ENCODE results near the gene SPARC.
A peak's percentile ranks its signal among the peaks of the same experiment; 100 is the strongest.
"Not testable (repeated sequence)": the region's sequence is repeated elsewhere in the genome, so short reads cannot be mapped to it uniquely, and the experiment has no call there.

The SPARC gene, protein sequence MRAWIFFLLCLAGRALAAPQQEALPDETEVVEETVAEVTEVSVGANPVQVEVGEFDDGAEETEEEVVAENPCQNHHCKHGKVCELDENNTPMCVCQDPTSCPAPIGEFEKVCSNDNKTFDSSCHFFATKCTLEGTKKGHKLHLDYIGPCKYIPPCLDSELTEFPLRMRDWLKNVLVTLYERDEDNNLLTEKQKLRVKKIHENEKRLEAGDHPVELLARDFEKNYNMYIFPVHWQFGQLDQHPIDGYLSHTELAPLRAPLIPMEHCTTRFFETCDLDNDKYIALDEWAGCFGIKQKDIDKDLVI

DNA sequence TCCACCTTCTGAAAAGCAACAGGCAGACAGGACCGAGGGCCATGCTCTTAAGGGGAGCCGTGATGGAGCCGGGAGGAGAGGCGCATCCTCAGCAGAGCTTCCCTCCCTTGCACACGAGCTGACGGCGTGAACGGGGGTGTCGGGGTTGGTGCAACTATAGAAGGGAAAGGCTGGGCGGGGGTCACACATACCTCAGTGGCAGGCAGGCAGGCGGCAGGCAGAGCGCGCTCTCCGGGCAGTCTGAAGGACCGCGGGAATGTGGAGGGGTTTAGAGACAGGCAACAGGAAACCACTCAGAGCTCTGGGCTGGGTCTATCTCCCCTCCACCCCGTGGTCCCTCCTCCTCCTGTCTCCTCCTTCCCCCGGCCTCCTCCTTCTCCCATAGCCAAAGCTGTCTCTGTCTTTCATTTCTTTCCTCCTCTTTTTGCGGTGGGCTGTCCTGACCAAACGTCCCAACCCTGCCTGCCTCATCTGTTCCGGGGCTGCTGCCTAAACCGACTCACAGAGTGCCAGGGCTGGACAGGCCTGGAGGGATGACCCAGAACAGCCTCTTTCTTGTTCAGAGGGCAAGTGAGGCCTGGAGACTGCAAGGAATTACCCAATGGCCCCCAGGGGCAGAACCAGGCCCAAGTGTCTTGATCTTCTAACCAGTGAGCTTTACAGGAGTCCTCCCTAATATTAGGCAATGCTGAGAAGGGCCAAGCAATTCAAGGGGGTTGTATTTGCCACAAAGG, at the start of gene SPARC:
Gene SPARC (minus strand): TSS at position 242 of the 734 bp plus-strand sequence. CDS start 10,727 bp downstream, outside the sequence.
- Histone ChIP-seq H3K27me3 (ENCODE audit: low read depth, low read length) (no peaks in the 10 kb centered on the region), H3K4me1 (ENCODE audit: control insufficient read depth in 1 of 2, insufficient read depth in 2 of 2, low read length in 2 of 2) (peaks cover 12 to 25% of the 10 kb centered on the region in 2 donors), H3K36me3 (ENCODE audit: control insufficient read depth in 1 of 2, insufficient read depth in 2 of 2, low read length in 2 of 2) (peaks cover 0 to 19% of the 10 kb centered on the region in 2 donors), H3K27ac (ENCODE audit: low read length) (peak within 1 kb of the TSS; percentile 95), H3K9me3 (ENCODE audit: control insufficient read depth in 1 of 2, low read length in 2 of 2) (no peaks in the 10 kb centered on the region), H3K4me3 (ENCODE audit: low read depth in 1 of 2, low read length in 2 of 2) (peak within 1 kb of the TSS; percentile 77 to 80)

DNA sequence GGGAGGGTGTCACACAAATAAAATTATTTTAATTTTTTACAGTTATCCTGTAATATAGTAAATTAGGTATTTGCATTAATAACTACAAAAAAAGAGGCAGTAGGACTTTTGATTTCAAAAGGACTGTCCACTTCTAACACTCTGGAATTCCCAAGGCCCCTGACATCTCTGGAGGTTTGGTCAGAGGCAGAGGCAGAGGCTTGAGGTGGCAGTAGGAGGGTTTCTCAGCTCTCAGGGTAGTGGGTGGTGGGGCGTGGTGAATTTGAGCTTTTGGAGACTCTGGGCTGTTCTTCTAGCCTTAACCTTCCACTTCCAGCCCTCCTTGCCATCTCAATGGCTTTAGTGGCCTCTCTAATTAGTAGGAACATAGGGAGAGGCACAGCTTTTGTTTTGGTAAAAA, 48.9 kb upstream of the SPARC start:
- Histone ChIP-seq H3K9me3 (ENCODE audit: control insufficient read depth in 1 of 2, low read length in 2 of 2) (no peaks in the 10 kb centered on the region), H3K27ac (ENCODE audit: low read length) (no peak overlapping the region), H3K4me3 (ENCODE audit: low read depth in 1 of 2, low read length in 2 of 2) (no peak overlapping the region), H3K36me3 (ENCODE audit: control insufficient read depth in 1 of 2, insufficient read depth in 2 of 2, low read length in 2 of 2) (peaks cover 0 to 7% of the 10 kb centered on the region in 2 donors), H3K4me1 (ENCODE audit: control insufficient read depth in 1 of 2, insufficient read depth in 2 of 2, low read length in 2 of 2) (peaks cover 2 to 11% of the 10 kb centered on the region in 2 donors), H3K27me3 (ENCODE audit: low read depth, low read length) (no peaks in the 10 kb centered on the region)

DNA sequence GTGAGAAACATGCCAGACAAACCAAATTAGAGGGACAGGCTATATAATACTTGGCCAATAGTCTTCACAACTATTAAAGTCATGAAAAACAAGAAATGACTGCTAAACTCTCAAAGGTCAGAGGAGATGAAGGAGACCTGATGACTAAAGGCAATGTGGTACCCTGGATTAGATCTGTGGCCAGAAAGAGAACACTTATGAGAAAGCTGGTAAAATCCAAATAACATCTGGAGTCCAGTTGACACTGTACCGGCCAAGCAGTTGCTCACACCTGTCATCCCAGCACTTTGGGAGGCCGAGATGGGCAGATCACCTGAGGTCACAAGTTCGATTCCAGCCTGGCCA, 47.3 kb upstream of the SPARC start:
- peaks cover 0 to 7% of the 10 kb centered on the region in 2 donors for H3K36me3 ChIP-seq (ENCODE audit: control insufficient read depth in 1 of 2, insufficient read depth in 2 of 2, low read length in 2 of 2)
- peaks cover 0 to 3% of the 10 kb centered on the region in 2 donors for H3K9me3 ChIP-seq (ENCODE audit: control insufficient read depth in 1 of 2, low read length in 2 of 2)
- no peak overlapping the region for H3K4me3 ChIP-seq (ENCODE audit: low read depth in 1 of 2, low read length in 2 of 2)
- H3K27ac ChIP-seq (ENCODE audit: low read length) = no peak overlapping the region
- no peaks in the 10 kb centered on the region for H3K4me1 ChIP-seq (ENCODE audit: control insufficient read depth in 1 of 2, insufficient read depth in 2 of 2, low read length in 2 of 2)
- no peaks in the 10 kb centered on the region for H3K27me3 ChIP-seq (ENCODE audit: low read depth, low read length)

DNA sequence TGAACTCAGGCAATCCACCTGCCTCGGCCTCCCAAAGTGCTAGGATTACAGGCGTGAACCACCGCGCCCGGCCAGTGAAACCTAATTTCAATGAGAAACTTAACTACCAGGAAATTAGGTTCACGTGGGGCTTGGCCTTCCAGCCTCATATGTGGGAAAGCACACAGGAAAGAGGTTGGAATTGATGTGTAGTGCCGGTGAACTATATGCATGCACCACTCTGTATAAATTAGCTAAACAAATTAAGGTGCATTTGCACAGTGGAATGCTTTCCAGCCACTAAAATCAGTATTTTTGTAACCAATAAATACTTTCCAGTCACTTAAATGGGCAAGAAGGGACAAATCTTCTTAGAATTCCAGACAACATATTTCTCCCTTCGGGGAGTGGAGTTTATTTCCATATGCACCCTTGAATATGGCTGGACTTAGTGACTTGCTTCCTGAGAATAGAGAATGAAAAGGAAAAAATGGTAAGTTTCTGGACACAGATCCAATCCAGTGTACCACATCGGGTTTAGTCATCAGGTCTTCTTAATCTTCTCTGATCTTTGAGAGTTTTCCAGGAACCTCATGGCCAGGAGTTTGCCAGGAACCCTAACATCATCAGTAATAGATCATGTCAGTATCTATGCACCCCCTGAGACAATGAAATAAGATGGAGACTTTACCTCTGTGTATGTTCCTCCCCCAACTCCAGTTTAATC, 46.8 kb upstream of the SPARC start:
- Histone ChIP-seq H3K4me1 (ENCODE audit: control insufficient read depth in 1 of 2, insufficient read depth in 2 of 2, low read length in 2 of 2) (no peaks in the 10 kb centered on the region), H3K9me3 (ENCODE audit: control insufficient read depth in 1 of 2, low read length in 2 of 2) (peaks cover 0 to 3% of the 10 kb centered on the region in 2 donors), H3K4me3 (ENCODE audit: low read depth in 1 of 2, low read length in 2 of 2) (no peak overlapping the region), H3K27me3 (ENCODE audit: low read depth, low read length) (no peaks in the 10 kb centered on the region), H3K27ac (ENCODE audit: low read length) (no peak overlapping the region), H3K36me3 (ENCODE audit: control insufficient read depth in 1 of 2, insufficient read depth in 2 of 2, low read length in 2 of 2) (peaks cover 0 to 7% of the 10 kb centered on the region in 2 donors)

DNA sequence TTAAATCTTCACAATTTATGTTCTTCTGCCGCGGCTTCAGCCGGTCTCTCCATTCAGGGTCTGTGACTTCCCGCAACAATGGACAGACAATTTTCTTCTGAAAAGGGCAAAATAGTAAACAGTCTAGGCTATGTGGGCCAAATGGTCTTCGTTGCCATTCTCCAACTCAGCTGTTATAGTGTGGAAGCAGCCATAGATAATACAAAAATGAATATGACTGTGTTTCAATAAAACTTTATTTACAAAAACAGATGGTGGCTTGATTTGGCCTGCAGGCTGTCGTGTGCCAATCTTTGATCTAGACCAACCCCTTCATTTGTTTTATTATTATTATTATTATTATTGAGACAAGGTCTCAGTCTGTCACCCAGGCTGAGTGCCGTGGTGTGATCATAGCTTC, 43.7 kb upstream of the SPARC start:
- H3K4me1 ChIP-seq (ENCODE audit: control insufficient read depth in 1 of 2, insufficient read depth in 2 of 2, low read length in 2 of 2) = no peaks in the 10 kb centered on the region
- H3K36me3 ChIP-seq (ENCODE audit: control insufficient read depth in 1 of 2, insufficient read depth in 2 of 2, low read length in 2 of 2) = peaks cover 0 to 7% of the 10 kb centered on the region in 2 donors
- no peak overlapping the region for H3K4me3 ChIP-seq (ENCODE audit: low read depth in 1 of 2, low read length in 2 of 2)
- no peak overlapping the region for H3K27ac ChIP-seq (ENCODE audit: low read length)
- H3K9me3 ChIP-seq (ENCODE audit: control insufficient read depth in 1 of 2, low read length in 2 of 2) = peaks cover 0 to 3% of the 10 kb centered on the region in 2 donors
- no peaks in the 10 kb centered on the region for H3K27me3 ChIP-seq (ENCODE audit: low read depth, low read length)

DNA sequence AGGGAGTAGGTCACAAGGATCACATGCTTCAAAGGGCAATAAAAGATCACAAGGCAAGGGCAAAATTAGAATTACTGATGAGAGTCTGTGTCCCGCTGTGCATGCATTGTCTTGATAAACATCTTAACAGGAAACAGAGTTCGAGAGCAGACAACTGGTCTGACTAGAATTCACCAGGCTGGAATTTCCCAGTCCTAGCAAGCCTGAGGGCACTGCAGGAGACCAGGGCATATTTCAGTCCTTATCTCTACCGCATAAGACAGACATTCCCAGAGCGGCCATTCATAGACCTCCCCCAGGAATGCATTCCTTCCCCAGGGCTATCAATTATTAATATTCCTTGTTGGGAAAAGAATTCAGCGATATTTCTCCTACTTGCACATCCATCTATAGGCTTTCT, 42.9 kb upstream of the SPARC start:
- H3K27ac ChIP-seq (ENCODE audit: low read length); H3K9me3 ChIP-seq (ENCODE audit: control insufficient read depth in 1 of 2, low read length in 2 of 2); H3K27me3 ChIP-seq (ENCODE audit: low read depth, low read length); H3K4me3 ChIP-seq (ENCODE audit: low read depth in 1 of 2, low read length in 2 of 2); H3K4me1 ChIP-seq (ENCODE audit: control insufficient read depth in 1 of 2, insufficient read depth in 2 of 2, low read length in 2 of 2); H3K36me3 ChIP-seq (ENCODE audit: control insufficient read depth in 1 of 2, insufficient read depth in 2 of 2, low read length in 2 of 2): not testable (repeated sequence)

DNA sequence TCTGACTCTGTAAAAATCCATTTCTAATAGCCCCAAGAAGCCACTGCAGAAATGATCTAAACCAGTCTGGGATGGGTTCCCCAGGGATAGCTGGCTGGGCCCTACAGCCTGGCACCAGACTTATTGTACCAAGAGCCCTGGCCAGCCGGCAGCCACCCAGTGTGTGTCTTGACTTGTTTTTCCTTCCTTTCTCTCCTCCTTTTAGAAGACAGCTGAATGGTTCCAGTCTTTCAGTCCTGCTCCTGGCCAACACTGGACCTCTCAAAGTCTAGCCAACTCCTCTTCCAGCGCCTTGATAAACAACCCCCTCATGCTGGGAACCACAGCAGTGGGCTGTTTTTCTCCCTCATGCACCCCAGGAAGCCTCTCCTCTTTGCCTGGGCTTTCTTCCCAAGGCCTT, 37.6 kb upstream of the SPARC start:
- Histone ChIP-seq H3K27me3 (ENCODE audit: low read depth, low read length) (no peaks in the 10 kb centered on the region), H3K27ac (ENCODE audit: low read length) (no peak overlapping the region), H3K4me1 (ENCODE audit: control insufficient read depth in 1 of 2, insufficient read depth in 2 of 2, low read length in 2 of 2) (peaks cover 0 to 6% of the 10 kb centered on the region in 2 donors), H3K9me3 (ENCODE audit: control insufficient read depth in 1 of 2, low read length in 2 of 2) (no peaks in the 10 kb centered on the region), H3K36me3 (ENCODE audit: control insufficient read depth in 1 of 2, insufficient read depth in 2 of 2, low read length in 2 of 2) (no peaks in the 10 kb centered on the region), H3K4me3 (ENCODE audit: low read depth in 1 of 2, low read length in 2 of 2) (no peak overlapping the region)

DNA sequence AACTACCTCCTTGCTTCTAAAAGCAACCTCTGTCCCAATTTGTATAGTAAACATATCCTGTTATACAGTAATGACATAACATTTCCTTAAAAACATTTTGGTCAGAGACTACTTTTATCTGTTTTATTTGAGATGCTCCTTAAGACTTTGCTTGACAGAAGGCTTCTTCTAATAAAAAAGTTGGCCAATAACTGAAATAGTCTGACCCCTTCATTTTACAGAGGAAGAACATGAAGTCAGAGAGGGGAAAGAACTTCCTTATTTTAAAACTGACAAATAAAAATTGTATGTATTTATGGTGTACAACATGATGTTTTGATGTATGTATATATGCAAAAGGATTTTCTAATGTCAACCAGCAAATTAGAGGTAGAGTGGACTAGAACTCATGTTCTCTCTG, 35.8 kb upstream of the SPARC start:
- no peaks in the 10 kb centered on the region for H3K9me3 ChIP-seq (ENCODE audit: control insufficient read depth in 1 of 2, low read length in 2 of 2)
- H3K36me3 ChIP-seq (ENCODE audit: control insufficient read depth in 1 of 2, insufficient read depth in 2 of 2, low read length in 2 of 2) = no peaks in the 10 kb centered on the region
- peaks cover 0 to 6% of the 10 kb centered on the region in 2 donors for H3K4me1 ChIP-seq (ENCODE audit: control insufficient read depth in 1 of 2, insufficient read depth in 2 of 2, low read length in 2 of 2)
- H3K27ac ChIP-seq (ENCODE audit: low read length) = no peak overlapping the region
- H3K4me3 ChIP-seq (ENCODE audit: low read depth in 1 of 2, low read length in 2 of 2) = no peak overlapping the region
- no peaks in the 10 kb centered on the region for H3K27me3 ChIP-seq (ENCODE audit: low read depth, low read length)

DNA sequence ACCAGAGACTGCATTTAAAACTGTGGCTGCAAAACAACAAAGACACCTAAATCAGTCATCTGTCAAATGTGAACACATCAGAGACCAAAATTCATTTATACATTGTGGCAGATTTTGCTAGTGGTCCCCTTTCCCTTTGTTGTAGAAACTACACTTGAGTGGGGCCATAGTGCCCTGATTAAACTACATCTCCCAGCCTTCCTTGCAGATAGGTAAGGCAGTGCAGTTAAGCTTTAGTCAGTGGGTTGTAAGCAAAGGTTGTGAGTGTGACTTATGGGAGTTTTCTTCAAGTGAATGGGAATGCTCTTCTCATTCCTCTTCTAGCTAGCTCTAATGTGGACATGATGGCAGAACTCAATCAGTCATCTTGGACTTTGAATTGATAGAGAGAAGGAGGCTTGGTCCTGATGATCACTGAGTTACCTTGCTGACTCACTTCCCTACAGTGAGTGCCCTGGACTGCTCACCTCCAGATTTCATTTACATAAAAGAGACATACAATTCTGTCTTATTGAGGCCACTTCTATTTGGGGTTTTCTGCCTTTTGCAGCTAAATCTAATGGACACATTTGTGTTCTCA, 35.2 kb upstream of the SPARC start:
- peaks cover 0 to 6% of the 10 kb centered on the region in 2 donors for H3K4me1 ChIP-seq (ENCODE audit: control insufficient read depth in 1 of 2, insufficient read depth in 2 of 2, low read length in 2 of 2)
- H3K27ac ChIP-seq (ENCODE audit: low read length) = no peak overlapping the region
- no peaks in the 10 kb centered on the region for H3K36me3 ChIP-seq (ENCODE audit: control insufficient read depth in 1 of 2, insufficient read depth in 2 of 2, low read length in 2 of 2)
- no peaks in the 10 kb centered on the region for H3K27me3 ChIP-seq (ENCODE audit: low read depth, low read length)
- H3K4me3 ChIP-seq (ENCODE audit: low read depth in 1 of 2, low read length in 2 of 2) = no peak overlapping the region
- H3K9me3 ChIP-seq (ENCODE audit: control insufficient read depth in 1 of 2, low read length in 2 of 2) = no peaks in the 10 kb centered on the region

DNA sequence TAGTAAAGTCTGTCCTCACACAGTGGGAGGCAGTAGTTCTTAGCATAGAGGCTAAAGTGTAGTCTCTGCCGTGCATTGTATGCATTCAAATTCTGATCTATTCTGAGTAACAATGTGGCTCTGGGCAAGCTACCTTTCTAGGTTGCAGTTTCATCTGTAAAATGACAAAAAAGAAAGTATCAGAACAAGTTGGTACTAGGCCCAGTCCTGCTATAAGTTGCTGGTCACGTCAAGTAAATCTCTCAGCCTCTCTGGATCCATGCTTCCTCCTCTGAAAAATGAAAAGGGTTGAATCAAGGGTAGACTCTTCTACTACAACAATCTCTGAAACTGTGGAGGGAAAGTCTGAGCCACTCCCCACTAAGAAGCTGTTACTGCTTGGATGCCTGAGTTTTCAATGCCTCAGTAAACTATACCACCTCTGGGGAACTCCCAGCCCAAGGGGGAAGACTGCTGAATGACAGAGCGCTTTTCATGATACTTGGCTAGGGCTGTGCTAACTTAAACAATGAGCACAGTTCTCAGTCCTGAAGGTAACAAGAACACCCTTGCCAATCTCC, 34.5 kb upstream of the SPARC start:
- Histone ChIP-seq H3K27ac (ENCODE audit: low read length) (no peak overlapping the region), H3K36me3 (ENCODE audit: control insufficient read depth in 1 of 2, insufficient read depth in 2 of 2, low read length in 2 of 2) (no peaks in the 10 kb centered on the region), H3K9me3 (ENCODE audit: control insufficient read depth in 1 of 2, low read length in 2 of 2) (no peaks in the 10 kb centered on the region), H3K27me3 (ENCODE audit: low read depth, low read length) (no peaks in the 10 kb centered on the region), H3K4me3 (ENCODE audit: low read depth in 1 of 2, low read length in 2 of 2) (no peak overlapping the region), H3K4me1 (ENCODE audit: control insufficient read depth in 1 of 2, insufficient read depth in 2 of 2, low read length in 2 of 2) (peaks cover 0 to 6% of the 10 kb centered on the region in 2 donors)

DNA sequence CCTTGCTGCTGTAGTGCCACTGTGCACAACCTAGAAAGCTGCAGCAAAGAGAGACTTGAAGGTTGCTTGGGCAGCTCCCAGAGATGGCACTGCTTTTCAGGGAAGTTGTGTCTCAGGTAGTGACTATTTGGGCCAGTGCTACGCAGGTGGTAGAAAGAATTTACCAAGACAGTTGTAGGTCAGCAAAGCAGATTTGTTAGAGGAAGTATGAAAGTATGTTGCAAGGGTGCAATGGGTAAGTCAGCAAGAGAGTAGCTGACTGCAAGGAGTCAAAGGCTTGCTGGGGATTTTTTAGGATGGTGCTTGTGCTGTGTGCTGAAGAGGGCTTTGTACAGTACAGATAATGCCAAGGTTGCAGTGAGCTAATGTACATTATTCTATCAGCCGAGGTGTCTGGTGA, 33.5 kb upstream of the SPARC start:
- H3K4me1 ChIP-seq (ENCODE audit: control insufficient read depth in 1 of 2, insufficient read depth in 2 of 2, low read length in 2 of 2) = peaks cover 0 to 6% of the 10 kb centered on the region in 2 donors
- H3K27me3 ChIP-seq (ENCODE audit: low read depth, low read length) = no peaks in the 10 kb centered on the region

More for the DNA sequence above, 33.5 kb upstream of the SPARC start:
- Histone ChIP-seq H3K27ac (ENCODE audit: low read length) (no peak overlapping the region), H3K9me3 (ENCODE audit: control insufficient read depth in 1 of 2, low read length in 2 of 2) (no peaks in the 10 kb centered on the region), H3K4me3 (ENCODE audit: low read depth in 1 of 2, low read length in 2 of 2) (no peak overlapping the region), H3K36me3 (ENCODE audit: control insufficient read depth in 1 of 2, insufficient read depth in 2 of 2, low read length in 2 of 2) (no peaks in the 10 kb centered on the region)

All from muscle layer of duodenum (tissue), 2 donors.